SU-DHL-6 (cell line): Measurements from ENCODE around the gene EVI5.

Source experiments
- H2AFZ ChIP-seq: fragments of 200-600 bp; sonication (generic); 2 replicates; pipeline ENCODE4 v1.6.1; 2014; ENCODE audit warnings: low read depth, mild to moderate bottlenecking, moderate library complexity, mixed read lengths, antibody characterized with exemption, low read length; ENCODE audit not compliant: severe bottlenecking
- H3F3A ChIP-seq: fragments of 200-600 bp; shearing (Covaris generic); 2 replicates; pipeline ENCODE4 v1.6.0; 2016; ENCODE audit warnings: antibody characterized with exemption, mild to moderate bottlenecking; ENCODE audit not compliant: insufficient read depth
- H3K27ac ChIP-seq: fragments of 200-600 bp; sonication (generic); 2 replicates; pipeline ENCODE4 v1.5.1; 2016; ENCODE audit warnings: low read depth, mild to moderate bottlenecking, low read length, moderate library complexity, mixed read lengths
- H3K27me3 ChIP-seq: fragments of 200-600 bp; sonication (generic), shearing (Covaris generic); 2 replicates; pipeline ENCODE4 v1.6.0; 2014; ENCODE audit warnings: mild to moderate bottlenecking, low read length
- H3K36me3 ChIP-seq: fragments of 200-600 bp; sonication (generic); 2 replicates; pipeline ENCODE4 v1.6.1; 2014; ENCODE audit warnings: mild to moderate bottlenecking, low read length, mixed read lengths
- H3K4me2 ChIP-seq: fragments of 300-600, 200-600 bp; shearing (Covaris generic), sonication (generic); 2 replicates; pipeline ENCODE4 v1.6.0; 2014; ENCODE audit warnings: low read length, low read depth, mild to moderate bottlenecking; ENCODE audit not compliant: poor library complexity, severe bottlenecking
- H3K4me3 ChIP-seq: fragments of 200-600 bp; sonication (generic); 2 replicates; pipeline ENCODE4 v1.5.1; 2014; ENCODE audit warnings: antibody characterized with exemption, low read length, mild to moderate bottlenecking, mixed read lengths; ENCODE audit not compliant: insufficient read depth, poor library complexity, severe bottlenecking
- H3K79me2 ChIP-seq: fragments of 200-600 bp; sonication (generic); 2 replicates; pipeline ENCODE4 v1.6.1; 2014; ENCODE audit warnings: mild to moderate bottlenecking, low read length, moderate library complexity; ENCODE audit not compliant: insufficient read depth
- H3K9ac ChIP-seq: fragments of 200-600 bp; sonication (generic); 2 replicates; pipeline ENCODE4 v1.7.0; 2014; ENCODE audit warnings: mild to moderate bottlenecking, low read length
- H3K9me2 ChIP-seq: fragments of 200-600 bp; sonication (generic); replicated peaks from 2 replicates; pipeline ENCODE4 v1.6.1; 2014; ENCODE audit warnings: low read length; ENCODE audit not compliant: insufficient read depth
- H3K9me3 ChIP-seq: fragments of 200-600 bp; sonication (generic); 2 replicates; pipeline ENCODE4 v1.6.1; 2014; ENCODE audit warnings: low read length, mixed read lengths; ENCODE audit not compliant: insufficient read depth
- H4K20me1 ChIP-seq: fragments of 200-600 bp; sonication (generic); 2 replicates; pipeline ENCODE4 v1.6.1; 2014; ENCODE audit warnings: low read depth, mild to moderate bottlenecking, antibody characterized with exemption, low read length, moderate library complexity, mixed read lengths
- EZH2phosphoT487 ChIP-seq: fragments of 200-600 bp; sonication (generic), shearing (Covaris generic); conservative IDR thresholded peaks from 2 replicates; pipeline ENCODE4 v1.6.1; 2018; ENCODE audit warnings: mild to moderate bottlenecking, antibody characterized with exemption, low read length, moderate library complexity, mixed read lengths
- TF ChIP-seq, protein P1 (sequence below): fragments of 200-600 bp; sonication (generic); IDR thresholded peaks from one replicate; pipeline ENCODE4 v1.5.1; 2017; ENCODE audit warnings: antibody characterized with exemption, mild to moderate bottlenecking, low read length, moderate library complexity; ENCODE audit not compliant: insufficient read depth, poor library complexity, severe bottlenecking

The EVI5 gene

DNA sequence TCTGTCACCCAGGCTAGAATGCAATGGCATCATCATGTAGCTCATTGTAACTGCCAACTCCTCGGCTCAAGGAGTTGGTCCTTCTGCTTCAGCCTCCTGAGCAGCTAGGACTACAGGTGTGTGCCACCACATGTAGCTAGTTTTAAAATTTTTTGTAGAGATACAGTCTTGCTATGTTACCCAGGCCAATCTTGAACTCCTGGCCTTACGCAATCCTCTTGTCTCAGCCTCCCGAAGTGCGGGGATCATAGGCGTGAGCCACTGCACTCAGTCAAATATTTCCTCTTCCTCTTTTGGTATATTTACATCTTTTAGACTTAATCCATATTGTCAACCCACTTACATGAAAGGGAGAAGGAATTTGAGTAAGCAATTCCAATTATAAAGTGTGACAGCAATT lies 121.1 kb downstream of the EVI5 start:
- H3K27ac ChIP-seq, result no peak overlapping the region
- no peaks in the 10 kb centered on the region for H3K9me2 ChIP-seq
- no peaks in the 10 kb centered on the region for H3K9me3 ChIP-seq
- no peaks in the 10 kb centered on the region for H3K27me3 ChIP-seq
- no peaks in the 10 kb centered on the region for H4K20me1 ChIP-seq
- no peak overlapping the region for H3K4me2 ChIP-seq
- no peak overlapping the region for H3K9ac ChIP-seq
- H2AFZ ChIP-seq, result no peak overlapping the region
- no peak overlapping the region for H3K4me3 ChIP-seq
- H3K36me3 ChIP-seq, result no peaks in the 10 kb centered on the region
- no peaks in the 10 kb centered on the region for H3K79me2 ChIP-seq
- TF ChIP-seq, protein P1, sequence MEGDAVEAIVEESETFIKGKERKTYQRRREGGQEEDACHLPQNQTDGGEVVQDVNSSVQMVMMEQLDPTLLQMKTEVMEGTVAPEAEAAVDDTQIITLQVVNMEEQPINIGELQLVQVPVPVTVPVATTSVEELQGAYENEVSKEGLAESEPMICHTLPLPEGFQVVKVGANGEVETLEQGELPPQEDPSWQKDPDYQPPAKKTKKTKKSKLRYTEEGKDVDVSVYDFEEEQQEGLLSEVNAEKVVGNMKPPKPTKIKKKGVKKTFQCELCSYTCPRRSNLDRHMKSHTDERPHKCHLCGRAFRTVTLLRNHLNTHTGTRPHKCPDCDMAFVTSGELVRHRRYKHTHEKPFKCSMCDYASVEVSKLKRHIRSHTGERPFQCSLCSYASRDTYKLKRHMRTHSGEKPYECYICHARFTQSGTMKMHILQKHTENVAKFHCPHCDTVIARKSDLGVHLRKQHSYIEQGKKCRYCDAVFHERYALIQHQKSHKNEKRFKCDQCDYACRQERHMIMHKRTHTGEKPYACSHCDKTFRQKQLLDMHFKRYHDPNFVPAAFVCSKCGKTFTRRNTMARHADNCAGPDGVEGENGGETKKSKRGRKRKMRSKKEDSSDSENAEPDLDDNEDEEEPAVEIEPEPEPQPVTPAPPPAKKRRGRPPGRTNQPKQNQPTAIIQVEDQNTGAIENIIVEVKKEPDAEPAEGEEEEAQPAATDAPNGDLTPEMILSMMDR, result no peak
- TF ChIP-seq EZH2phosphoT487, result no peak
- H3F3A ChIP-seq, result 0 out of 2 replicates have a peak, but pooled peaks cover 3% of the 10 kb centered on the region

DNA sequence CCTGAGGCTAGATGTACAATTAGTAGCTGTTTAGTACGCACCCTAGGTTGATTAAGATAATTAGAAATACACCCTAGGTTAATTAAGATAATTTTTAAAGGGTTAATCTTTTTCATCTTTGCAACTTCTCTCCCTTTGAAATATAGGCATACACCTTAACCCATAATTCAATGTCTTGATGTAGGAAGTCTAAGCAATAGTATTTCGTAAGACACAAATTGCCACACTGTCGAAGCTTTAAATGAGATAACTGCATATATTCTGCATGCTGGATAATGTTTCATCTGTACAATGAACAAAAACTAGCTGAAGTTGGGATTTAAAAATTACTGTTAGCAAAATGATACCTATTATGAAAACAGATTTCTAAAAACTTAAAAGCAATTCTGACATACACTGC lies 122.9 kb downstream of the EVI5 start:
- Histone ChIP-seq H4K20me1 (no peaks in the 10 kb centered on the region), H3K9me3 (no peaks in the 10 kb centered on the region), H3F3A (no peaks in the 10 kb centered on the region), H3K4me2 (no peak overlapping the region), H3K79me2 (no peaks in the 10 kb centered on the region), H2AFZ (no peak overlapping the region), H3K27me3 (no peaks in the 10 kb centered on the region), H3K9me2 (no peaks in the 10 kb centered on the region), H3K4me3 (no peak overlapping the region), H3K36me3 (no peaks in the 10 kb centered on the region), H3K27ac (no peak overlapping the region), H3K9ac (no peak overlapping the region)
- TF ChIP-seq, protein P1, result no peak
- TF ChIP-seq EZH2phosphoT487, result no peak

DNA sequence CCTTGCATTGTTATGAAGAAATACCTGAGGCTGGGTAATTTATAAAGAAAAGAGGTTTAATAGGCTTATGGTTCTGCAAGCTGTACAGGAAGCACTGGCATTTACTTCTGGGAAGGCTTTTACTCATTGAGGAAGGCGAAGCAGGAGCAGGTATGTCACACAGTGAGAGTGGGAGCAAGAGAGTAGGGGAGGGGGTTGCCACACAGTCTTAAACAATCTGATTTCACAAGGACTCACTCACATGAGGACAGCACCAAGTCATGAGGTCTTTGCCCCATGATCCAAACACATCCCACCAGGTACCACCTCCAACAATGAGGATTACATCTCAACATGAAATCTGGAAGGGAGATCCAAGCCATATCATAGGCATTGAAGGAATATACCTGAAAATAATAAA lies 127.2 kb downstream of the EVI5 start:
- H2AFZ ChIP-seq, result no peak overlapping the region
- H3K4me2 ChIP-seq, result no peak overlapping the region
- H3K27ac ChIP-seq, result no peak overlapping the region
- H3K79me2 ChIP-seq, result no peaks in the 10 kb centered on the region
- no peaks in the 10 kb centered on the region for H3K27me3 ChIP-seq
- 0 out of 2 replicates have a peak, but pooled peaks cover 3% of the 10 kb centered on the region for H3K36me3 ChIP-seq
- H3K9ac ChIP-seq, result no peak overlapping the region
- H3F3A ChIP-seq, result no peaks in the 10 kb centered on the region
- no peaks in the 10 kb centered on the region for H3K9me2 ChIP-seq
- TF ChIP-seq EZH2phosphoT487, result no peak
- TF ChIP-seq, protein P1, result no peak
- no peaks in the 10 kb centered on the region for H4K20me1 ChIP-seq
- H3K9me3 ChIP-seq, result peaks cover 10% of the 10 kb centered on the region; the same call in 1 of the 2 replicates
- H3K4me3 ChIP-seq, result no peak overlapping the region
